Measurements from ENCODE around the gene LRPAP1. TPM values are rescaled to one million over a fixed set of nuclear protein-coding genes. Genes with fewer than 3 reads are reported as not detected.

LRPAP1 gene
- total RNA-seq, 1 experiment from 2014 or later = 109 TPM

- no peak overlapping the region for H3K4me2 ChIP-seq (ENCODE audit: low read length)
- no peak for DNase-seq (ENCODE audit: low read depth, low spot score)
- H3K79me2 ChIP-seq (ENCODE audit: insufficient read depth, low read length) = peaks cover 70% of the 10 kb centered on the region
- intact Hi-C loops (cut with micrococcal nuclease) = no loop called here
- TF ChIP-seq EZH2 (IDR thresholded peaks at IDR 0.05) = no peak
- TF ChIP-seq MAX (IDR thresholded peaks at IDR 0.05) = no peak
- no peak for TF ChIP-seq CTCF (IDR thresholded peaks at IDR 0.05 in 2 of 3, conservative IDR thresholded peaks at IDR 0.05 in 1 of 3; ENCODE audit: borderline replicate concordance in 1 of 3, insufficient read depth in 1 of 3, low read depth in 2 of 3, low read length in 2 of 3)
- TF ChIP-seq ZNF274 (IDR thresholded peaks at IDR 0.05; ENCODE audit: low read depth, low read length) = no peak
- TF ChIP-seq ZFX (IDR thresholded peaks at IDR 0.05) = no peak
- no peak for TF ChIP-seq EGR1 (IDR thresholded peaks at IDR 0.05; ENCODE audit: low read depth)
- TF ChIP-seq TCF7L2 (IDR thresholded peaks at IDR 0.05; ENCODE audit: borderline replicate concordance, extremely low read depth, insufficient read depth, insufficient read length) = no peak
- no peak for TF ChIP-seq POLR2AphosphoS5 (IDR thresholded peaks at IDR 0.05; ENCODE audit: low read depth, low read length)
- no peak for TF ChIP-seq CBX3 (IDR thresholded peaks at IDR 0.05; ENCODE audit: low read depth)
- TF ChIP-seq CEBPB (IDR thresholded peaks at IDR 0.05; ENCODE audit: low read depth) = no peak
- no peak for TF ChIP-seq RAD21 (IDR thresholded peaks at IDR 0.05; ENCODE audit: low read depth)
- TF ChIP-seq, protein P1, sequence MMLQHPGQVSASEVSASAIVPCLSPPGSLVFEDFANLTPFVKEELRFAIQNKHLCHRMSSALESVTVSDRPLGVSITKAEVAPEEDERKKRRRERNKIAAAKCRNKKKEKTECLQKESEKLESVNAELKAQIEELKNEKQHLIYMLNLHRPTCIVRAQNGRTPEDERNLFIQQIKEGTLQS (IDR thresholded peaks at IDR 0.05) = no peak
- TF ChIP-seq POLR2A (IDR thresholded peaks at IDR 0.05; ENCODE audit: borderline replicate concordance, extremely low read depth, insufficient read depth, insufficient read length) = no peak
- TF ChIP-seq SRF (IDR thresholded peaks at IDR 0.05; ENCODE audit: low read depth) = no peak
- TF ChIP-seq, protein P2, sequence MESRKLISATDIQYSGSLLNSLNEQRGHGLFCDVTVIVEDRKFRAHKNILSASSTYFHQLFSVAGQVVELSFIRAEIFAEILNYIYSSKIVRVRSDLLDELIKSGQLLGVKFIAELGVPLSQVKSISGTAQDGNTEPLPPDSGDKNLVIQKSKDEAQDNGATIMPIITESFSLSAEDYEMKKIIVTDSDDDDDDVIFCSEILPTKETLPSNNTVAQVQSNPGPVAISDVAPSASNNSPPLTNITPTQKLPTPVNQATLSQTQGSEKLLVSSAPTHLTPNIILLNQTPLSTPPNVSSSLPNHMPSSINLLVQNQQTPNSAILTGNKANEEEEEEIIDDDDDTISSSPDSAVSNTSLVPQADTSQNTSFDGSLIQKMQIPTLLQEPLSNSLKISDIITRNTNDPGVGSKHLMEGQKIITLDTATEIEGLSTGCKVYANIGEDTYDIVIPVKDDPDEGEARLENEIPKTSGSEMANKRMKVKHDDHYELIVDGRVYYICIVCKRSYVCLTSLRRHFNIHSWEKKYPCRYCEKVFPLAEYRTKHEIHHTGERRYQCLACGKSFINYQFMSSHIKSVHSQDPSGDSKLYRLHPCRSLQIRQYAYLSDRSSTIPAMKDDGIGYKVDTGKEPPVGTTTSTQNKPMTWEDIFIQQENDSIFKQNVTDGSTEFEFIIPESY (IDR thresholded peaks at IDR 0.05; ENCODE audit: extremely low read depth, insufficient replicate concordance, low read length) = no peak
- TF ChIP-seq YY1 (IDR thresholded peaks at IDR 0.05; ENCODE audit: extremely low read depth, insufficient replicate concordance, low read depth, low read length) = no peak
- no peak overlapping the region for H2AFZ ChIP-seq (ENCODE audit: low read depth, low read length, poor library complexity, severe bottlenecking)
- H3K4me3 ChIP-seq (replicated peaks in 1 of 2; ENCODE audit: low read depth in 1 of 2, low read length in 2 of 2) = no peak overlapping the region
- H3K27ac ChIP-seq (ENCODE audit: low read depth, low read length) = no peak overlapping the region
- BruUV-seq (replicated peaks) = no TSS peak
- H3K4me1 ChIP-seq (ENCODE audit: control insufficient read depth in 1 of 2, insufficient read depth in 2 of 2, low read length in 2 of 2) = no peaks in the 10 kb centered on the region
- ATAC-seq = no peak
- H4K20me1 ChIP-seq (ENCODE audit: insufficient read depth) = no peaks in the 10 kb centered on the region
- CTCF ChIA-PET = no interaction called here
- RAD21 ChIA-PET (ENCODE audit: low non-redundant PET in 1 of 2, low total read pairs in 2 of 2, uncharacterized antibody in 2 of 2, unreplicated experiment in 2 of 2) = no interaction called here
- no peaks in the 10 kb centered on the region for H3K9me3 ChIP-seq (ENCODE audit: control insufficient read depth in 1 of 2, insufficient read depth in 1 of 2, low read depth in 1 of 2, low read length in 2 of 2)
- H3K9me2 ChIP-seq (ENCODE audit: insufficient read depth) = no peaks in the 10 kb centered on the region
- H3K36me3 ChIP-seq (ENCODE audit: control insufficient read depth in 1 of 2, insufficient read depth in 2 of 2, low read length in 2 of 2) = peaks cover 27 to 37% of the 10 kb centered on the region in 2 experiments; a peak in 3 of 4 replicates
- POLR2A ChIA-PET = no interaction called here
- no peak overlapping the region for H3K9ac ChIP-seq (ENCODE audit: low read length)
- H3K27me3 ChIP-seq (ENCODE audit: insufficient read depth, low read length) = no peaks in the 10 kb centered on the region
Observed at GRCh38 chr4:3524920-3525319, 7.3 kb downstream of the LRPAP1 start.

Data from HCT116 (cell line).